Endodermal cell (in vitro differentiated cells): Measurements from ENCODE around the gene TMOD2. TPM values are rescaled to one million over a fixed set of nuclear protein-coding genes. Genes with fewer than 3 reads are reported as not detected.

Experiments
- DNase-seq: peaks from one replicate; pipeline ENCODE4 v3.0.0-alpha.2; 2017
- H3K27ac ChIP-seq: 2 replicates; pipeline ENCODE4 v1.5.1; 2013; ENCODE audit warnings: mild to moderate bottlenecking, low read depth, low read length, moderate library complexity
- H3K27me3 ChIP-seq: 2 replicates; pipeline ENCODE4 v1.6.1; 2013; ENCODE audit warnings: mild to moderate bottlenecking, low read length, moderate library complexity; ENCODE audit not compliant: insufficient read depth, control insufficient read depth, poor library complexity, severe bottlenecking
- H3K36me3 ChIP-seq: 2 replicates; pipeline ENCODE4 v1.7.0; 2013; ENCODE audit warnings: mild to moderate bottlenecking, low read length, moderate library complexity; ENCODE audit not compliant: control insufficient read depth, insufficient read depth
- H3K4me1 ChIP-seq: one replicate; pipeline ENCODE4 v1.7.0; 2013; ENCODE audit warnings: low read length; ENCODE audit not compliant: control insufficient read depth, insufficient read depth
- H3K4me3 ChIP-seq: 2 replicates; pipeline ENCODE4 v1.5.1; 2013; ENCODE audit warnings: mild to moderate bottlenecking, low read length, moderate library complexity
- H3K9ac ChIP-seq: 2 replicates; pipeline ENCODE4 v1.6.1; 2013; ENCODE audit warnings: mild to moderate bottlenecking, low read length, moderate library complexity; ENCODE audit not compliant: poor library complexity, severe bottlenecking; ENCODE audit errors: extremely low read depth
- H3K9me3 ChIP-seq: 2 replicates; pipeline ENCODE4 v1.6.1; 2013; ENCODE audit warnings: mild to moderate bottlenecking, low read length, moderate library complexity; ENCODE audit not compliant: control insufficient read depth
- H3K27ac Mint-ChIP-seq: 2 replicates; pipeline ENCODE4 v1.8.0; 2020; ENCODE audit warnings: mixed read lengths
- H3K27me3 Mint-ChIP-seq: 2 replicates; pipeline ENCODE4 v1.8.0; 2021; ENCODE audit warnings: mild to moderate bottlenecking, mixed read lengths; ENCODE audit not compliant: insufficient read depth
- H3K36me3 Mint-ChIP-seq: 2 replicates; pipeline ENCODE4 v1.8.0; 2020; ENCODE audit warnings: low read depth, mixed read lengths
- H3K4me1 Mint-ChIP-seq: 2 replicates; pipeline ENCODE4 v1.8.0; 2020; ENCODE audit warnings: mixed read lengths
- H3K4me3 Mint-ChIP-seq: 2 replicates; pipeline ENCODE4 v1.8.0; 2020; ENCODE audit warnings: mild to moderate bottlenecking, moderate library complexity, mixed read lengths
- H3K9me3 Mint-ChIP-seq: 2 replicates; pipeline ENCODE4 v1.8.0; 2020; ENCODE audit warnings: mild to moderate bottlenecking, mixed read lengths
- CTCF ChIP-seq: fragments of 200-600 bp; sonication (generic); conservative IDR thresholded peaks from 2 replicates; pipeline ENCODE4 v1.5.0; 2021; ENCODE audit warnings: antibody characterized with exemption, mild to moderate bottlenecking
- WGBS, 2 experiments: methylation state at CpG; one replicate each; pipeline versions ENCODE4 v1.1.5 to v1.1.7; 2013; ENCODE audit warnings: missing lambda C conversion rate in 2 of 2, mixed read lengths in 1 of 2; ENCODE audit not compliant: insufficient coverage in 1 of 2, insufficient read length in 1 of 2; 5-methylcytosine and 5-hydroxymethylcytosine counted together
- total RNA-seq, 2 donors: library from RNA; stranded (reverse); fragmentation: NEBNext Ultra II Directional in 1 of 2; extraction: Animal tissue kit (Norgen Biotek cat#: 25700) in 1 of 2; gene quantifications; 2 replicates in 1 of 2; 3 replicates in 1 of 2; pipeline ENCODE4 v1.2.1, GENCODE V29; 2021

The TMOD2 gene
- total RNA-seq, 2 donors from 2014 or later = 2.1 to 2.5 TPM

DNA sequence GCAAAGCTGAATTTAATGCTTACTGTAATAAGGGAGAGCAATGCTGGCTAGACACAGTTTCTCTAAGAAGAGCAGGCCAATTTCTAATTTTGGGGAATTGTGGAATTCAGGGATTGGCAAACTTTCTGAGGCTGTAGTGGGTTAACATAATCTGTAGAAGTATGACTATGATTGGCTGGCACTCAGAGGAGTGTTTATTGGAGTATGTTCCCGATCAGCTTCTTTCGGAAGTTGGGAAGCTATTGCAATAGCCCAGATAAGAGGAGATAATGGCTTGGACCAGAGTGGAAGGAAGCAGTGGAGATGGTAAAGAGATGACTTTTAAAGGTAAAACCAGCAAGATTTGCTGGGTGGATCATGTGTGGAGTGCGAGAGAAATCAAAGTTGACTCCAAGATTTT is 97.4 kb downstream of the TMOD2 start:
- Histone ChIP-seq H3K9ac (no peak overlapping the region), H3K27ac (no peak overlapping the region), H3K36me3 (no peaks in the 10 kb centered on the region), H3K4me3 (no peak overlapping the region), H3K9me3 (no peaks in the 10 kb centered on the region), H3K27me3 (no peaks in the 10 kb centered on the region), H3K4me1 (peaks cover 4% of the 10 kb centered on the region)
- no peak for TF ChIP-seq CTCF
- Mint-ChIP-seq H3K9me3 (no peaks in the 10 kb centered on the region), H3K27ac (no peak overlapping the region), H3K4me3 (no peak overlapping the region), H3K4me1 (peaks cover 32% of the 10 kb centered on the region), H3K27me3 (no peaks in the 10 kb centered on the region), H3K36me3 (no peaks in the 10 kb centered on the region)
- WGBS, 2 experiments = 92 to 97% methylated on average over 3 of the region's 3 CpGs
- no peak for DNase-seq

DNA sequence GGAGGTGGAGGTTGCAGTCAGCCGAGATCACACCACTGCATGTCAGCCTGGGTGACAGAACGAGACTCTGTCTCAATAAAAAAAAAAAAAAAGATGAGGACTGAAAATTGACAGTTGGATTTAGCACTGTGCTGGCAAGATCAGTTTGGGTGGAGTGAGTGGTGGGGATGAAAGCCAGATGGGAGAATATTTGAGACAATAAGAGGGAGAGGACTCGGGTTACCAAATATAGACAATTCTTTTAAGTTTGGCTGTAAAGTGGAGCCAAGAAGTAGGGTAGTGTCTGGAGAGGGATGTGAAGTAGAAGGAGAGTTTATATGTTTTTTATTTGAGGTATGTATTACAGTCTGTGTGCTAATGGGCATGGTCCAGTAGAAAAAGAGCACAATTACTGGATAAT is 98.5 kb downstream of the TMOD2 start:
- Mint-ChIP-seq H3K27me3 (no peaks in the 10 kb centered on the region), H3K36me3 (no peaks in the 10 kb centered on the region), H3K27ac (no peak overlapping the region), H3K4me3 (no peak overlapping the region), H3K9me3 (no peaks in the 10 kb centered on the region), H3K4me1 (peaks cover 31% of the 10 kb centered on the region)
- no peak overlapping the region for H3K27ac ChIP-seq
- H3K9me3 ChIP-seq = no peaks in the 10 kb centered on the region
- no peak for TF ChIP-seq CTCF
- WGBS, 2 experiments = 89 to 97% methylated on average over 3 of the region's 3 CpGs
- DNase-seq = no peak
- H3K4me1 ChIP-seq = peaks cover 8% of the 10 kb centered on the region
- H3K27me3 ChIP-seq = no peaks in the 10 kb centered on the region
- no peak overlapping the region for H3K9ac ChIP-seq
- no peak overlapping the region for H3K4me3 ChIP-seq
- H3K36me3 ChIP-seq = no peaks in the 10 kb centered on the region

DNA sequence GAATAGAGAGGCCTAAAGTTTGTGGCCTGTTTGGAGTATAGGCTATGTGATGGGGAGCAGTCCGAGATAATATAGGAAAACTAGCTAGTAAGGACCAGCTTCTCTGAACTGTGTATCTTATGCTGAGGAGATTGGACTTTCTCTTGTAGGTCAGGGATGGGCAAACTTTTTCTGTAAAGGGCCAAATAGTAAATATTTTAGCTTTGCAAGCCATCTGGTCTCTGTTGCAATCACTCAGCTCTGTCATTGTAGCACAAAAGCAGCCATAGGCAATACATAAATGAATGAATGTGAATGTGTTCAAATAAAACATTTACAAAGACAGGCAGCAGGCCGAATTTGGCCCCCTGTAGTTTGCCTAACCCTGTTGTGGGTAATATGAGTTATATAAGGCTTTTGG is 102.6 kb downstream of the TMOD2 start:
- H3K27ac Mint-ChIP-seq = no peak overlapping the region
- Histone ChIP-seq H3K9ac (no peak overlapping the region), H3K36me3 (no peaks in the 10 kb centered on the region), H3K4me3 (no peak overlapping the region), H3K27me3 (no peaks in the 10 kb centered on the region), H3K9me3 (no peaks in the 10 kb centered on the region), H3K4me1 (peaks cover 4% of the 10 kb centered on the region), H3K27ac (no peak overlapping the region)
- H3K27me3 Mint-ChIP-seq = no peaks in the 10 kb centered on the region
- H3K4me3 Mint-ChIP-seq = no peak overlapping the region
- H3K36me3 Mint-ChIP-seq = peaks cover under 1% of the 10 kb centered on the region
- DNase-seq = no peak
- no peaks in the 10 kb centered on the region for H3K9me3 Mint-ChIP-seq
- no peak for TF ChIP-seq CTCF
- 54 to 62% methylated on average over 2 of the region's 2 CpGs for WGBS, 2 experiments
- H3K4me1 Mint-ChIP-seq = peaks cover 31% of the 10 kb centered on the region
